Central memory CD8-positive, alpha-beta T cell (primary cell): ENCODE measurements around the gene SP6.

Experiments used
- ATAC-seq: fragments of 150-1000 bp; cut with Tn5 transposase; replicated peaks from 2 replicates; pipeline ENCODE4 v1.10.0; 2022; ENCODE audit warnings: mild to moderate bottlenecking, moderate FRiP score, moderate number of reproducible peaks; ENCODE audit not compliant: poor library complexity, severe bottlenecking; ENCODE audit errors: extremely low read depth
- DNase-seq, 2 donors: peaks; one replicate each; pipeline ENCODE4 v3.0.0; 2021; ENCODE audit warnings: low spot score in 2 of 2
- H3K27ac Mint-ChIP-seq: one replicate; pipeline ENCODE4 v1.8.0; 2022; ENCODE audit warnings: low read depth, mild to moderate bottlenecking, moderate library complexity, mixed read lengths
- H3K27me3 Mint-ChIP-seq: one replicate; pipeline ENCODE4 v1.8.0; 2022; ENCODE audit warnings: mixed read lengths
- H3K36me3 Mint-ChIP-seq: one replicate; pipeline ENCODE4 v1.8.0; 2022; ENCODE audit warnings: mild to moderate bottlenecking, moderate library complexity, mixed read lengths; ENCODE audit not compliant: insufficient read depth
- H3K4me1 Mint-ChIP-seq: one replicate; pipeline ENCODE4 v1.8.0; 2022; ENCODE audit warnings: mixed read lengths
- H3K4me3 Mint-ChIP-seq: one replicate; pipeline ENCODE4 v1.8.0; 2022; ENCODE audit warnings: mild to moderate bottlenecking, moderate library complexity, mixed read lengths
- H3K9me3 Mint-ChIP-seq: one replicate; pipeline ENCODE4 v1.8.0; 2022; ENCODE audit warnings: mixed read lengths

The SP6 gene

DNA sequence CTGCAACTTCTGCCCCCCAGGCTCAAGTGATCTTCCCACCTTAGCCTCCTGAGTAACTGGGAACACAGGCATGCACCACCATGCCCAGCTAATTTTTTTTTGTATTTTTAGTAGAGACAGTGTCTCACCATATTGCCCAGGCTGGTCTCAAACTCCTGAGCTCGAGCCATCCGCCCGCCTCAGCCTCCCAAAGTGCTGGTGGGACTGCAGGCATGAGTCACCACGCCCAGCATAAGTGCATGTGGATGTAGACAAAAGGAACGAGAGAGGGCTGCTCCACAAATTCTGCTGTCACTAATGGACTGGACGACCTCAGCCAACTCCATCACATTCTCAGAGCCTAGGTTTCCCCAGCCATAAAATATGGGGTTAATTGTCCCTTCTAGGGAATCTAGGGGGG is 37.3 kb upstream of the SP6 start:
- H3K4me3 Mint-ChIP-seq = no peak overlapping the region
- DNase-seq = no peak

DNA sequence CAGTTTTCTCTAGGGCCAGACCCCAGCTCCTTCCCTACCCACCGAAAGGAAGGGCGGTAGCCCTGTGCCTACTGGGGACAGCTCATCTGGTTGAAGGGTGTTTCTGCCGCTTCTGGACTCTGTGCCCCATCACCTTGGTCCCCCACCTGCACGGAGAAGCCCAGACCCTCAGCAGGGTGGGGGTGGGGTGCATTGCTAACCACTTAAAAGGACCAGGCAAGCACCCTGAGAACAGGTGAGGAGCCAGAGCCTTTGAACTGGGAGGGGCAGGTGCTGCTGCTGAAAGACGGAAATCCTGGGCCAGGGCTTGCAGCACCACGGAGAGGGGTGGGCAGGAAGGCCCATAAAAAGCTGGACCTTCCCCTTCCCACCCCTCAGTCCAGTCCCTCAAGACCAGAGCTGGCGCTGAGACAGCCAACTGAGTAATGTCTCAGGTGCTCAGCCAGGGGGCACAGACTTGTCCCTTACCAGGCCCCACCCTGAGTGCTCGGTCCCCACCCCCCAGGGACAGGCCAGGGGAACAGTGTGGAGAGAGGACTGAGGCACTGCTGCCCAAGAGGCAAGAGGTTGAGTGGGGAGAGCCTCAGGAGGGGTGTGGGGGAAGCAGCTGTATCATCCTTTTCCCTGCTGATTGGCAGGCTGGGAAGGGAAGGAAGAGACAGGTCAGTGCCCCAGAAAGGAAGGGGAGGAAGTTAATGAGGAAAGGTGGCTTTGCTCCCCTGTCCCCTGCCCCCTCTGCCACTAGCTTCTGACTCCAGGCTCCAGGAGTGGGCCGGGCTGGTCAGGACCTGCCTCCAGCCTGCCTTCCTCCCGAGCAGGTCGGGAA is 34.2 kb upstream of the SP6 start:
- Mint-ChIP-seq H3K9me3 (no peaks in the 10 kb centered on the region), H3K4me1 (peaks cover 8% of the 10 kb centered on the region), H3K36me3 (peaks cover 2% of the 10 kb centered on the region), H3K4me3 (no peak overlapping the region), H3K27me3 (peaks cover 17% of the 10 kb centered on the region), H3K27ac (no peak overlapping the region)
- DNase-seq (no peak), ATAC-seq (no peak)

More for the DNA sequence above, 37.3 kb upstream of the SP6 start:
- no peak overlapping the region for H3K27ac Mint-ChIP-seq
- peaks cover 8% of the 10 kb centered on the region for H3K4me1 Mint-ChIP-seq
- no peaks in the 10 kb centered on the region for H3K9me3 Mint-ChIP-seq
- peaks cover 11% of the 10 kb centered on the region for H3K27me3 Mint-ChIP-seq
- H3K36me3 Mint-ChIP-seq = peaks cover 2% of the 10 kb centered on the region
- no peak for ATAC-seq

DNA sequence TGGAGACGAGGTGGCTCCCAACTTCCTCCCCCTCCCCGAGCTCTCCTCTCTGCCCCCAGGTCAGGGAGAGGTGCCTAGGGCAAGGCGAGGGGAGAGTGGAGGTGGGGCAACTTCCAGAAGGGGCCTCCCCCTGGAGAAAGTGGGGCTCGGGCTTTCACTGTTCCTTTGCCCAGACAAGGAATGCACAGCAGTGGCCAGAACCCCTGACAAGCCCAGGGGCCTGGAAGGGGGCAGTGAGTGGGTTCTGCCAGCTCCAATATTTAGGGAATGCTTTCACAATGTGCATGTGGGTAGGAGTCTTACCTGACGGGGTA is 33.4 kb upstream of the SP6 start:
- H3K9me3 Mint-ChIP-seq = no peaks in the 10 kb centered on the region
- no peak overlapping the region for H3K4me3 Mint-ChIP-seq
- peaks cover 5% of the 10 kb centered on the region for H3K4me1 Mint-ChIP-seq
- H3K36me3 Mint-ChIP-seq = peaks cover 2% of the 10 kb centered on the region
- ATAC-seq = no peak
- no peak overlapping the region for H3K27ac Mint-ChIP-seq
- H3K27me3 Mint-ChIP-seq = peaks cover 18% of the 10 kb centered on the region
- no peak for DNase-seq

DNA sequence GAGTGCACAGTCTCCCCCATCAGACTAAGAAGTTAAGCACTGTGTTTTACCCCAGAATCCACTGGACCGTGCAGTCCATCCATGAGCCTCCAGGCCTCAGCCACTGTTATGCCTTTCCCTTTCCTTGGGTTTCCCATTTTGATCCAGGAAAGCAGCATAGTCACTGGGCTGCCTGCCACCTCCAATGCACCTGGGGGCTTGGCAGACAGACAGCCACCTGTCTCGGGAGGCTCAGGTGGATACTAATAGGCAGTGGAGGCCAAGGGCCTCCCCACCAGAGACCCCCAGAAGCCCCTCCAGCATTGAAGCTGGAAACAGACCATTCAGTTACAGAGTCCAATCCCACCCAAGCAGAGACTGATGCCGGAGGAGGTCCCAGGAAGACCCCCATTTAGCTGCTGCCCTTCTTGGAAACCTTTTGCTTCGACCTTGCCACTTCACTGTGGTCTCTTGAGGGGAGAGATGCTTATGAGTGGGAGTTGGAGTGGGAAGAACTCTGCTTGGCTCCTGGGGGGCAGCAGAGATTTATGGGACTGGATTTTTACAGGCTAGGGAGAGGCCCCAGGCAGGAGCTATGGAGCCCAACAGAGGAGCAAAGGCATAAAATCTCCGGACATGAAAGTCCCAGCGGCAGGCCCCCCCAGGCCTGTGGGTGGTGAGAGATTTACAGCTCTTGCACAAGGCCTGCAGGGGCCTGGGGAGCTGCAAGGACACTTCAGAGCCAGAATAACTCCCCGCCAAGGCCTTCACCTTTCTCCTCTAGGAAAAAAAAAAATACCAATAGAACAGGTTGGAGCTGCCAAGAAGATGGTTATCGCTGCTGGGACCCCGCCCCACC is 32.8 kb upstream of the SP6 start:
- Mint-ChIP-seq H3K9me3 (no peaks in the 10 kb centered on the region), H3K27ac (no peak overlapping the region), H3K36me3 (peaks cover 2% of the 10 kb centered on the region), H3K4me1 (peaks cover 5% of the 10 kb centered on the region), H3K4me3 (no peak overlapping the region), H3K27me3 (peaks cover 24% of the 10 kb centered on the region)
- ATAC-seq (no peak), DNase-seq (no peak)

DNA sequence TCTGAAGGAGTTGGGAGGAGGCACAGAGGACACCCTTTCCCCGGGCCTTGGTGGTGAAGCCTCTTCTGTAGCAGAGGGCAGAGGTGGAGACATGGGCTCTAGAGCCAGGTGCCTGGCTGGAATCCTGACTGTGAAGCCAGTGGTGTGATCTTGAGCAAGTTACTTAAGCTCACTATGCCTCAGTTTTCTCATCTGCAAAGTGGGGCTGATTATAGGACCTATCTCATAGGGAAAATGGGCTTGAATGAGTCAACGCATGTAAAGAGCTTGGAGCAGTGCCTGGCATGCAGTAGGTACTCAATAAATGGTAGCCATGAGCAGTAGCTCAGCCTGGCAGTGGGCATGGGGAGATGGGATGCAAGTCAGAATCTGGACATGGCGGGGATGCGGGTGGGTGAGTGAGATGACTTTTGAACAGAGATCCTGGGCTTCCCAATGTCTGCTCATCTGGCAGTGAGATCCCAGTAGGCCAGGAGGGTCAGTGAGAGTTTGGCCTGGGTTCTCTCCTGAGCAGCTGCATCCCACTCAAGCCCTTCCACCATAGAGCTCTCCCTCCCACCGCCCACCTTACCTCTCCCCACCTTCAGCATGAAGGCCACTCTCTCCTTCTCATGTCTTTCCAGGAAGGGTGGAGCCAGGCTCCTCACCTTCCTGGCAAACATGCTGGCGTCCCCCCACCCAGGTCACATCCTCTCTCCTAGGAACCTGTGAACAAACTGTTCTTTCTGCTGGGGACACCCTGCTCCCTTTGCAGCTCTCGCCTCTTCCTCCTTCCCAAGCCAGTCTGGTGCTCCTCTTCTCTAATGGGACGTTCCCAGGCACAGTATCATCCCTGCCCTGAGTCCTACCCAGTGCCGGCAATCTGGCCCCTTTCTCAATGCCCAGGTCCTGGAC is 32.0 kb upstream of the SP6 start:
- ATAC-seq = no peak
- Mint-ChIP-seq H3K4me3 (no peak overlapping the region), H3K4me1 (peaks cover 5% of the 10 kb centered on the region), H3K9me3 (no peaks in the 10 kb centered on the region), H3K27ac (no peak overlapping the region), H3K27me3 (peaks cover 32% of the 10 kb centered on the region), H3K36me3 (peaks cover 2% of the 10 kb centered on the region)
- no peak for DNase-seq

DNA sequence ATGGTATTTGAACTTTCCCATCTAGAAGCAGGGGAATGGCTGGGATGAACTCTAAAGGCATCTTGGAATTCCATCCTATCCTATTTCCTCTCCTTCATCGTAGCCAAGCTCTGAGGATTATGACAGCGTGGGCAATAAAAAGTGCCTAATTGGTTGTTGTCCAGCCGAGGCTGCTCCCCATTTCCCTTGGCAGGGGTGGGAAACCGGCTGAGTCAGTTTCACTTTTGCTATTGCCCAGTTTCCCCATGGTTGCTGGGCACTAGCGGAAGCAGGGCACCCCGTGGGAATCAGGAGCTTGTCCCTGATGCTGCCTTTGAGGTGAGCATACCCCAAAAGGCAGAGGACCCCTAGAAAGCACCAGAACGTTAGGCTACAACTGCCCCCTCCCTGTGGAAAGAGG is 31.3 kb upstream of the SP6 start:
- H3K4me1 Mint-ChIP-seq = peaks cover 5% of the 10 kb centered on the region

DNA sequence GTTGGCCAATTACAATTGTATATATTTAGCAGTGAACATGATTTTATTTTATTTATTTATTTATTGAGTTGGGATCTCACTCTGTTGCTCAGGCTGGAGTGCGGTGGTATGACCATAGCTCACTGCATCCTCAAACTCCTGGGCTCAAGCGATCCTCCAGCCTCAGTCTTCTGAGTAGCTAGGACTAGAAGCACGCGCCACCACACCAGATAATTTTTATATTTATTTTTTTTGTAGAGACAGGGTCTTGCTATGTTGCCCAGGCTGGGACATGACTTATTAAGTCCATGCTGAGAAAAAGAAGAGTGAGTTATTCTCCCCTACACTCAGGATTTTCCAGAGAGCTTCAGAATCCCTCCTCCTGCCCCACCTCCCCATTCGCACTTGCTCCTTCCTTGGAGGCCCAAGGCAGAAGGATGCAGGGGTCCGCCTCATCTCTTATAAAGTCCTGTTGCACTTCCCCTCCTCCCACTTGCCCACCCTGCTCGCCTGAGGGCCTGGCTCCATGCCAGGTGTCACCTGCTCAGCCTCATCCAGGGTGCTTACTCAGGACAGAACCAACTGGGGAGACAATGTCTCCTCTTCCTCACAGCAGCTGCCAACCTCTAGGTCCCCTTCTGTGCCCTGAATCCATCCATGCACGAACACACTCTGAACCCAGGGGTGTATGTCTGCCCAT is 29.0 kb upstream of the SP6 start:
- DNase-seq (no peak), ATAC-seq (no peak)
- no peak overlapping the region for H3K4me3 Mint-ChIP-seq
- H3K9me3 Mint-ChIP-seq = no peaks in the 10 kb centered on the region
- H3K27ac Mint-ChIP-seq = no peak overlapping the region
- peaks cover 5% of the 10 kb centered on the region for H3K4me1 Mint-ChIP-seq
- no peaks in the 10 kb centered on the region for H3K36me3 Mint-ChIP-seq
- H3K27me3 Mint-ChIP-seq = peaks cover 54% of the 10 kb centered on the region

More for the DNA sequence above, 31.3 kb upstream of the SP6 start:
- ATAC-seq (no peak), DNase-seq (no peak)
- Mint-ChIP-seq H3K36me3 (peaks cover 2% of the 10 kb centered on the region), H3K27ac (no peak overlapping the region), H3K27me3 (peaks cover 39% of the 10 kb centered on the region), H3K4me3 (no peak overlapping the region), H3K9me3 (no peaks in the 10 kb centered on the region)

DNA sequence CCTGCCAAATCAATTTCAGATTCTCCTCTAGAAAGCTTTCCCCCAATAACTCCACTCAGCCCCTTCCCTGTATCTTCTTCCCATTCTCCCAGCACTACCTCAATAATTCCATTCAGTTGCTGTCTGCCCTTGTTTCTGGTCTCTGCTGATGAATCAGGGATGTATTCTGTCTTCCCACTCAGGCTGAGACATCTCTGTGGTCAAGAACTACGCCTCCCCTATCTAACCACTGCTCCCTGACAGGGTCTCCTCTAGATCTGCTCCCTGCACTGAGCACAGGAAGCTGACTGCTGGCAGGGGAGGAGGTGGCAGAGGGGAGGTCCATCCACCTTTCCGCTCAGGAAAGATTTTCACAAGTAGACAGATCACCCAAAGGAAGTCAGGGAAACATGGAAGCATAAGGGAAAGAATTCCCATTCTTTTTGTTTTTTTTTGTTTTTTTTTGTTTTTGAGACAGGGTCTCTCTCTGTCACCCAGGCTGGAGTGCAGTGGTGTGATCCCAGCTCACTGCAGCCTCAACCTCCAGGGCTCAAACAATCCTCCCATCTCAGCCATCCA is 28.1 kb upstream of the SP6 start:
- peaks cover 5% of the 10 kb centered on the region for H3K4me1 Mint-ChIP-seq
- H3K27ac Mint-ChIP-seq = no peak overlapping the region
- no peaks in the 10 kb centered on the region for H3K9me3 Mint-ChIP-seq
- no peaks in the 10 kb centered on the region for H3K36me3 Mint-ChIP-seq
- ATAC-seq = no peak
- peaks cover 59% of the 10 kb centered on the region for H3K27me3 Mint-ChIP-seq
- DNase-seq = no peak
- no peak overlapping the region for H3K4me3 Mint-ChIP-seq

DNA sequence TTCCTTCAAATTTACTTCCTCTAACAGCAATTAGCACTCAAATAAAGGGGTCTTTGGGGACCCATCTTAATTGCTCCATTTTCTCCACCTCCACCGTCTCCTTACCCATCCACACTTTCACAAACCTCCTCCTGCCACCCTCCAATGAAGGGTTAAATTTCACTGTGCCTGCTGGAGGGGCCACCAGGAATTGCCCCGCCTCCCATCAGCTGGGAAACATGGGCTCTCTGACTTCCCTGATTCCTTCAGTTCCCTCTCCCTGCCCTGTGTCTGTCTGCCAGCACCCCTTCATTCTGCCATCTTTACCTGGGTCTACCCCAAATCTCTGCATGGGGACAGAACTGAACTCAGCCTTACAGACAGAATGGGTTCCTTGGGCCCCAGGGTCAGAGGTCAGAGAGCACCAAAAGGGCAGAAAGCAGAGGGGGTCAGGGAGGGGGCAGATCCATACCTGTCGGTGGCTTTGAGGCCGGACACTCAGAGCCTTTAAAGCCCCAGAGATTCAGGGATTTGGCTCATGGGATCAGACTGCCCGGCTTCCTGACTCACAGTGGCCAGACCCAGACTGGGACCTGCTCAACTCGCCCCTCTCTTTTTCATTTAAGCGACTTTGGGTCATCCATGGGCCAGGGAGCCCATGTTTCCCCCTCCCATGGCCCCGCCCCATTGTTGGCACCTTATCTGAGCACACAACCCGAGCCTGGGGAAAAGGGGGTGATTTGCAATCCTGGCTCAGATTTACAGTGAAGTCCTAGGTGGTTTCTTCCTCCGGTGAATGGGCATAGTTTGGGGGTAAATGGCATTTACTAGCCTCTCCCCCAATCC is 27.5 kb upstream of the SP6 start:
- Mint-ChIP-seq H3K4me1 (peaks cover 3% of the 10 kb centered on the region), H3K4me3 (no peak overlapping the region), H3K36me3 (no peaks in the 10 kb centered on the region), H3K27ac (no peak overlapping the region), H3K9me3 (no peaks in the 10 kb centered on the region), H3K27me3 (peaks cover 59% of the 10 kb centered on the region)
- DNase-seq = no peak
- no peak for ATAC-seq

DNA sequence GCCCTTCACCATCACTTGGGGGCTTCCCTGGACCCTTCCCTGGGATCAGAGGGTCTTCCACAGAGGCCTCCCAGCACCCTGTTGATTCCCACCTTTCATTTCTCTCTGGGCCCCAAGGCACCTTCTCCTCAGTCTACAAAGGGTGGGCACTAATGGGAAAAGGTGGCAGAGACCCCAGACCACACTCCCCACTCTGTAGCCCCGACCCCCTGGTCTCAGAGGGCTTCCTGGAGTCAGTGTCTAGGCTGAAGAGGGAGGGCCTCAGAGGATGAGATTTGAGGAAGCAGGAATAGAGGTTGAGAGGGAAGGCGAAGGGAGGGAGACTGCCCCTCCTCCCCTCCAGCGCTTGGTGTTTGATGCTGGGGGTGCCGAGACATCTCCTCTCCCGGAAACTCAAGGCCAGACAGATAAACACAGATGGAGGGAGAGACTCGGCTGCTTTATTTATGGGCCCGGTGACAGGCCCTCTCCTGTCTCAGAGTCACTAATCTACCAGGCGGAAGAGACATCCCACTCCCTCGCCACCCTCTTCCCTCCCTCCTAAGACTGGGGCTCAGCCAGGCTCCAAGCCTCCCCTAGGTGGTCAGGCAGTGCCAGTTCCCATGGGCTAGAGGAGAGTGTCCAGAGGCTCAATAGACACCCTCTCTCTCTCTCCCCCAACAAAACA is 26.5 kb upstream of the SP6 start:
- no peaks in the 10 kb centered on the region for H3K36me3 Mint-ChIP-seq

More for the DNA sequence above, 26.5 kb upstream of the SP6 start:
- Mint-ChIP-seq H3K4me3 (no peak overlapping the region), H3K27ac (no peak overlapping the region), H3K27me3 (peaks cover 61% of the 10 kb centered on the region), H3K9me3 (no peaks in the 10 kb centered on the region), H3K4me1 (no peaks in the 10 kb centered on the region)
- ATAC-seq = no peak
- no peak for DNase-seq
